ENCODE measurements around the gene NOP14. TPM values are rescaled to one million over a fixed set of nuclear protein-coding genes. Genes with fewer than 3 reads are reported as not detected.

Gene NOP14
- total and polyA plus RNA-seq, 2 of the 8 experiments (the other 6 are each of a cell fraction or from before 2014, with no cell fraction given), result 8.6 to 45.3 TPM

- no peak overlapping the region for H4K91ac ChIP-seq (replicated peaks; ENCODE audit: insufficient read length, low read length)
- no peak overlapping the region for H2AK5ac ChIP-seq (ENCODE audit: low read depth, low read length)
- H3K4me3 ChIP-seq (ENCODE audit: extremely low read depth in 1 of 4, insufficient read depth in 2 of 4, low read depth in 3 of 4, low read length in 4 of 4), result no peak overlapping the region
- no peak overlapping the region for H3K9ac ChIP-seq (replicated peaks in 1 of 4; ENCODE audit: extremely low read depth in 1 of 4, low read depth in 3 of 4, low read length in 3 of 4)
- no peak overlapping the region for H2AFZ ChIP-seq (ENCODE audit: low read length)
- H4K8ac ChIP-seq (ENCODE audit: extremely low read depth, insufficient read depth, low read length), result no peak overlapping the region
- no peak overlapping the region for H3K23ac ChIP-seq (ENCODE audit: insufficient read length)
- no peak overlapping the region for H2BK15ac ChIP-seq (ENCODE audit: low read length)
- no peaks in the 10 kb centered on the region for H3K23me2 ChIP-seq (ENCODE audit: low read depth, low read length)
- no peak overlapping the region for H3K56ac ChIP-seq (replicated peaks; ENCODE audit: insufficient read length, low read depth, low read length)
- no peak overlapping the region for H4K5ac ChIP-seq (ENCODE audit: insufficient read length, low read depth, low read length)
- H2BK12ac ChIP-seq (ENCODE audit: low read depth, low read length), result no peak overlapping the region
- no peak overlapping the region for H2BK5ac ChIP-seq (ENCODE audit: low read depth, low read length)
- no peak overlapping the region for H3K27ac ChIP-seq (ENCODE audit: low read depth, low read length)
- no peak for FAIRE-seq
- H3K27me3 ChIP-seq (replicated peaks in 1 of 4; ENCODE audit: control insufficient read depth in 3 of 4, extremely low read depth in 1 of 4, insufficient read depth in 3 of 4, low read length in 3 of 4), result no peaks in the 10 kb centered on the region
- ChIA-PET POLR2A (ENCODE audit: partially characterized antibody) (interaction anchor here (0.9 kb wide), 1 partner anchor 9 kb away, joined by 3 read pairs; no protein-coding TSS in a partner anchor), CTCF (ENCODE audit: partially characterized antibody) (interaction anchor here (0.7 to 5.6 kb wide), 18 partner anchors 11 to 1626 kb away, joined by 3 to 60 read pairs (median 4); partner anchors contain the start of genes GRK4 and NOP14)
- no peaks in the 10 kb centered on the region for H4K20me1 ChIP-seq (replicated peaks in 1 of 2; ENCODE audit: control insufficient read depth in 1 of 2, insufficient read depth in 2 of 2, low read length in 2 of 2)
- H3K14ac ChIP-seq (ENCODE audit: insufficient read length), result no peak overlapping the region
- H3K36me3 ChIP-seq (ENCODE audit: control insufficient read depth in 2 of 4, insufficient read depth in 4 of 4, low read length in 3 of 4), result no peaks in the 10 kb centered on the region
- H3K18ac ChIP-seq (ENCODE audit: extremely low read depth, low read length), result no peak overlapping the region
- WGBS, 2 experiments (ENCODE audit: extremely low coverage in 1 of 2, insufficient coverage in 1 of 2, insufficient read length in 1 of 2, insufficient replicate concordance in 2 of 2, low coverage in 1 of 2, low lambda C conversion rate in 2 of 2, missing lambda C conversion rate in 1 of 2), result 90% methylated on average over 14 of the region's 14 CpGs; no CpG with 5 or more reads in 1 of the 2 experiments
- no peak for DNase-seq (ENCODE audit: low read depth in 1 of 2, low spot score in 2 of 2)
- H3K79me1 ChIP-seq (ENCODE audit: low read depth, low read length), result no peaks in the 10 kb centered on the region
- H2BK120ac ChIP-seq (replicated peaks; ENCODE audit: low read depth, low read length), result no peak overlapping the region
- no peak overlapping the region for H2BK20ac ChIP-seq (ENCODE audit: low read length)
- no peak overlapping the region for H3K4me2 ChIP-seq (ENCODE audit: insufficient read depth in 1 of 2, low read depth in 2 of 2, low read length in 2 of 2)
- H3K4ac ChIP-seq (replicated peaks; ENCODE audit: insufficient read length, low read depth, low read length), result no peak overlapping the region
- H3K4me1 ChIP-seq (replicated peaks in 1 of 4; ENCODE audit: control insufficient read depth in 3 of 4, insufficient read depth in 4 of 4, low read length in 3 of 4), result no peaks in the 10 kb centered on the region
- no peaks in the 10 kb centered on the region for H3K79me2 ChIP-seq (ENCODE audit: control insufficient read depth in 1 of 2, insufficient read depth in 2 of 2, low read length in 2 of 2)
- no peaks in the 10 kb centered on the region for H3K9me3 ChIP-seq (ENCODE audit: insufficient read depth in 2 of 2, low read depth in 1 of 2, low read length in 1 of 2)
- TF ChIP-seq PHF8 (conservative IDR thresholded peaks at IDR 0.05; ENCODE audit: low read depth, low read length), result no peak
- TF ChIP-seq CTBP2 (IDR thresholded peaks at IDR 0.05; ENCODE audit: borderline replicate concordance, insufficient read depth, insufficient read length, low read length), result no peak
- no peak for TF ChIP-seq CBX8 (IDR thresholded peaks at IDR 0.05; ENCODE audit: borderline replicate concordance, low read depth, low read length)
- TF ChIP-seq FOSL1 (IDR thresholded peaks at IDR 0.05; ENCODE audit: insufficient read depth, low read depth, low read length), result no peak
- TF ChIP-seq HDAC6 (IDR thresholded peaks at IDR 0.05; ENCODE audit: low read depth, low read length), result no peak
- no peak for TF ChIP-seq CREB1 (IDR thresholded peaks at IDR 0.05)
- TF ChIP-seq, protein P1, sequence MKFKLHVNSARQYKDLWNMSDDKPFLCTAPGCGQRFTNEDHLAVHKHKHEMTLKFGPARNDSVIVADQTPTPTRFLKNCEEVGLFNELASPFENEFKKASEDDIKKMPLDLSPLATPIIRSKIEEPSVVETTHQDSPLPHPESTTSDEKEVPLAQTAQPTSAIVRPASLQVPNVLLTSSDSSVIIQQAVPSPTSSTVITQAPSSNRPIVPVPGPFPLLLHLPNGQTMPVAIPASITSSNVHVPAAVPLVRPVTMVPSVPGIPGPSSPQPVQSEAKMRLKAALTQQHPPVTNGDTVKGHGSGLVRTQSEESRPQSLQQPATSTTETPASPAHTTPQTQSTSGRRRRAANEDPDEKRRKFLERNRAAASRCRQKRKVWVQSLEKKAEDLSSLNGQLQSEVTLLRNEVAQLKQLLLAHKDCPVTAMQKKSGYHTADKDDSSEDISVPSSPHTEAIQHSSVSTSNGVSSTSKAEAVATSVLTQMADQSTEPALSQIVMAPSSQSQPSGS (IDR thresholded peaks at IDR 0.05; ENCODE audit: low read length), result no peak
- no peak for TF ChIP-seq E2F6 (IDR thresholded peaks at IDR 0.05)
Observed at GRCh38 chr4:2977211-2978088, 14.2 kb upstream of the NOP14 start.
